HG03097 (cell line): ENCODE data around the gene TCFL5.
"Not testable (repeated sequence)": the region's sequence is repeated elsewhere in the genome, so short reads cannot be mapped to it uniquely, and the experiment has no call there.

Source experiments
- ATAC-seq: cut with Tn5 transposase; IDR thresholded peaks from one replicate; pipeline ENCODE4 v1.9.1; 2021; ENCODE audit not compliant: unreplicated experiment, low FRiP score

TCFL5 gene

DNA sequence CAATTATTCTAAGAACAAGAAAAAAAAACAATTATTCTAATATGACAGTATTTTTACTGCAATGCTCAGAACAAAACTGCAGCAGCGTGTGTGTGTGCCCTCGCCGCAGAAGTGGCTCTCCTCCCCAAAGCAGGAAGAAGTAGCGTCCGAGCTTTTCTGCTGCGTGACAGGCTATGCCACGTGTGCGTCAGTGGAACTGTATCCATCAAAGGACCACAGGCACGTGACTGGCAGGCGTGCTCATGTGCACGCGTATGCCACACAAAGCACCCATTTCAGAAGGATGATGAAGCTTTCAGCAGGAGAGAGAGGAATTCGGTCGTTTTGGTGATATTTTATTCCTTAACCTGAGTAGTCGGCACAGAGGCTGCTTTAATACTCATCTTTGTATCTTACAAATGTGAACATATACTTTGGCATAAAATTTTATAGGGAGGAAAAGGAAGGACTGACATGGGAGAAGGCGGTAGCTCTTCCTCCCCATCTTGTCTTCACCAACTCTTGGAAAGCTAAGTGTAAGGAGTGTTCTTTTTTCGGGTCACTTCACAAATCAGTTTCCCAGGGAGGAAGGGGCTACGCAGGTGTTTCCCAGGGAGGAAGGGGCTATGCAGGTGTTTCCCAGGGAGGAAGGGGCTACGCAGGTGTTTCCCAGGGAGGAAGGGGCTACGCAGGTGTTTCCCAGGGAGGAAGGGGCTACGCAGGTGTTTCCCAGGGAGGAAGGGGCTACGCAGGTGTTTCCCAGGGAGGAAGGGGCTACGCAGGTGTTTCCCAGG lies 3.4 kb downstream of the TCFL5 start:
- no peak for ATAC-seq

DNA sequence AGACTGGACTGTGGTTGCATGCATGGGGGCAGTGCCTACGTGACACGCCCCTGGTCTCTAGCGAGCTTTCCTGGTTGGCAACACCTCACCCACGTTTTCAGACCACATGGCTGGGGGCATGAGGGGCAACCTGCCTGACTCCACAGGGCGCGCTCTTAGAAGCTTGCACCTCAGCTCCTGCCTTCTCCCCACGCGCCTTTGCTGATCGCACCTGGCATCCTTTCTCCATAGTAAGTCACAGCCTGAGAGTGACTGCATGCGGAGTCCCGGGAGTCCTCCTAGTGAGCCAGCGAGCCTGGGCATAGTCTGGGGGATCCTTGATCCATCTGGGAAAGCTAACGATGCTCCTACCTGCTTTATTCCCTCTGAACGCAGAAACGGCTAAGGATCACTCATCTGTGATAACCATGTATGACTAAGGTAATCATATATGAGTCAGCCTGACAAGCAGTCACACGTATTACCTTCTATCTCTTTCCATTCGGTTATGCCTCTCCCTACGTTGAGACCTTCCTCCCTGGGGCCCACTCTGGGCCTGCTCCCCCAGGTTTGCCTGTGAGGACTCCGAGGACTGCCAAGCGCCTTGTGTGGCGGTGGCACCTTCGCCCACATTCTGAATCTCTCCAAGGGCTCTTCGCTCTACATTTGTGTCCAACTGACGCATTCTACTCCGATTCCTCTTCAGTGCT lies 4.5 kb downstream of the TCFL5 start:
- ATAC-seq, result no peak

GRCh38 chr20:62855120-62855519 lies 6.5 kb downstream of the TCFL5 start:
- ATAC-seq, result no peak

DNA sequence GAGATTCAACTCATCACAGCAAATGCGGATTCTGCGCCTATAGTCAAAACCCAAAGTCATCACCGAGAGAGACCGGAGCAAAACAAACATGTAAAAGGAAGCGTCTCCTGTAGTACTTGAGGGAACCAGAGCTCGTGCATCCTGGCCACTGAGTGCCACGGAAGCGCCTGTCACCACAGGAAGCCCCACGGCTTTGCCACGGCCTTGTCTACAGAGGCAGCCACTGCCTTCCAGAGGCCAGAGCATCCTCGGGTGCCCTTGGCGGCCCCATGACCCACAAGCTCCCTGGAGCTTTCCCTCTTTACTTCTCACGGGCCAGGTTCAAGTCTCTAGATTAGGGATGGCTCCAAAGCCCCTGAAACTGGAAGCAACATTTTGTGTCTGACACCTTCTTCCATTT lies 7.5 kb downstream of the TCFL5 start:
- no peak for ATAC-seq

DNA sequence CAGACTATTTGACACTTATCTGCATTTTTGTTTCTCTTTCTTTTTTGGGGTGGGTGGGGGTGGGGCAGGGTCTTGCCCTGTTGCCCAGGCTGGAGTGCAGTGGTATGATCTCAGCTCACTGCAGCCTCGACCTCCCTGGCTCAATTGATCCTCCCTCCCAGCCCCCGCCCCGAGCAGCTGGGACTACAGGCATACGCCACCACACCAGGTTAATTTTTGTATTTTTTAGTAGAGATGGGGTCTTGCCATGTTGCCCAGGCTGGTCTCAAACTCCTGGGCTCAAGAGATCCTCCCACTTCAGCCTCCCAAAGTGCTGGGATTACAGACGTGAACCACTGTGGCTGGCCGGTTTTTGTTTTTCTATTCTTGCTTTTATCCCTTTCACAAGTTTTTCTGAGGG lies 8.3 kb downstream of the TCFL5 start:
- ATAC-seq, result not testable (repeated sequence)

DNA sequence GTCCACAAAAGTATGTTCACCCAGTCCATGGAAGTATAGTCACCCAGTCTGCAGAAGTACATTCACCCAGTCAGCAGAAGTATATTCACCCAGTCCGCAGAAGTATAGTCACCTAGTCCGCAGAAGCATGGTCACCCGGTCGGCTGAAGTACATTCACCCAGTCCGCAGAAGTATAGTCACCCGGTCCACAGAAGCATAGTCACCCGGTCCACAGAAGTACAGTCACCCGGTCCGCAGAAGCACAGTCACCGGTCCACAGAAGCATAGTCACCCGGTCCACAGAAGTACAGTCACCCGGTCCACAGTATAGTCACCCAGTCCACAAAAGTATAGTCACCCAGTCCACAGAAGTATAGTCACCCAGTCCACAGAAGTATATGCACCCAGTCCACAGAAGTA lies 8.8 kb downstream of the TCFL5 start:
- ATAC-seq, result no peak

GRCh38 chr20:62852196-62852595 lies 9.4 kb downstream of the TCFL5 start:
- no peak for ATAC-seq

- no peak for ATAC-seq
Observed at GRCh38 chr20:62850333-62850974, 11.2 kb downstream of the TCFL5 start.

DNA sequence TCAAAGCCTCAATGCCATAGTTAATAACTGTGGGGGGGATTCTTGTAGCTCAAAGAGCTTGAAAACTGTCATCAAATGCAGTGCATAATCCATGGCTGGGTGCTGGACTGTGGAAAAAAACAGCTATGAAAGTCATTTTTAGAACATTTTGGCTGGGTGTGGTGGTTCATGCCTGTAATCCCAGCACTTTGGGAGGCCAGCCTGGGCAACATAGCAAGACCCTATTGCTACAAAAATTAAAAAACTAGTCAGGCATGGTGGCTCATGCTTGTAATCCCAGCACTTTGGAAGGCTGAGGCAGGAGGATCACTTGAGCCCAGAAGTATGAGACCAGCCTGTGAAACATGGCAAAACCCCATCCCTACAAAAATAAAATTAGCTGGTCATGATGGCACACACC lies 12.2 kb downstream of the TCFL5 start:
- no peak for ATAC-seq

GRCh38 chr20:62848917-62849316 lies 12.7 kb downstream of the TCFL5 start:
- not testable (repeated sequence) for ATAC-seq

GRCh38 chr20:62846166-62846890 lies 15.3 kb downstream of the TCFL5 start:
- ATAC-seq, result no peak

- no peak for ATAC-seq
Observed at GRCh38 chr20:62845416-62846160, 16.0 kb downstream of the TCFL5 start.

DNA sequence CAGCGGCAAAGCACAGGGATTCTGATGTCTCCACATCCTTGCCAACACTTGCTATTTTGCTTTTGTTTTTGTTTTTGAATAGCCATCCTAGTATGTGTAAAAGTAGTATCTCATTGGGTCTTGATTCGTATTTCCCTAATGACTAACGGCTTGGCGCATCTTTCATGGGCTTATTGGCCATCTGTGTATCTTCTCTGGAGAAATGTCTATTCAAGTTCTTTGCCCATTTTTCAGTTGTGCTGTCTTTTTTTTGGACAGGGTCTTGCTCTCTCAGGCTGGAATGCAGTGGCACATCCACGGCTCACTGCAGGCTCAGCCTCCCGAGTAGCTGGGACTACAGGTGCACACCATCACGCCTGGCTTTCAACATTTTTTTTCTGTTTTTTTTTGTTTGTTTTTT lies 17.4 kb downstream of the TCFL5 start:
- ATAC-seq, result no peak

DNA sequence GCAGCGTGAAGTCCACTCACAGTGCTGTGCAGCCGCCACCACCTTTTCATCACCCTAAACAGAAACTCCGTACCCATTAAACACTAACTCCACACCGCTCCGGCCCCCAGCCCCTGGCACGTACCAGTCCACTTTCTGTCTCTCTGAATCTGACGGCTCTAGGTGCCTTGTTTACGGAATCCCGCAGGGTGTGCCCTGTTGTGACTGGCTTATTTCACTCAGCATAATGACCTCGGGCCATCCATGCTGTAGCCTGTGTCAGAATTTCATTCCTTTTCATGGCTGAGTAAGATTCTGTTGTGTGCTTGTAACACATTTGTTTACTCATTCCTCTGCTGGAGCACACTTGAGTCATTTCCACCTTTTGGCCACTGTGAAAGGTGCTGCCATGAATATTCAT lies 18.0 kb downstream of the TCFL5 start:
- no peak for ATAC-seq

DNA sequence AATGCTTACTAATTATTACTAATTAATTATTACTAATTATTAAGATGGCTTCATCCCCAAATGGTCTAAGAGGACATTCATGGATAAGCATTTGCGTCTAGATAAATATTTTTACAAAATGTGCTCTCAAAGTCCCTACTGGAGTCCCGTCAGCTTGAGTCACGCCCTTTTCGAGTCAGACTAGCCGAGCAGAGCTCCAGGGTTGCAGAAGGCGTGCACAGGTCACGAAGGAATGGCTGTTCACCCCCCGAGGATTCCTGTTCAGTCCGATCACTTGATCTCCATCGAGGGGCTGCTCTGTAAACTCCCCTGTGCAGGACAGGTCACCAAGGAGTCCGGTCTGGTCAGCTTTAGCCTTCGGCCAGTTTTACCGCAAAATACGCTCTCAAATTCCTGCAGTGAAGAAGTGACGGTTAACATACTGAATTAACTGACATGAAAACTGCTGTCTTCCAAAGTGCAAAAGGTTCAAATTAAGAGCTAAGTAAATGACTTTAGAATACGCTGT lies 19.9 kb downstream of the TCFL5 start:
- ATAC-seq, result no peak

DNA sequence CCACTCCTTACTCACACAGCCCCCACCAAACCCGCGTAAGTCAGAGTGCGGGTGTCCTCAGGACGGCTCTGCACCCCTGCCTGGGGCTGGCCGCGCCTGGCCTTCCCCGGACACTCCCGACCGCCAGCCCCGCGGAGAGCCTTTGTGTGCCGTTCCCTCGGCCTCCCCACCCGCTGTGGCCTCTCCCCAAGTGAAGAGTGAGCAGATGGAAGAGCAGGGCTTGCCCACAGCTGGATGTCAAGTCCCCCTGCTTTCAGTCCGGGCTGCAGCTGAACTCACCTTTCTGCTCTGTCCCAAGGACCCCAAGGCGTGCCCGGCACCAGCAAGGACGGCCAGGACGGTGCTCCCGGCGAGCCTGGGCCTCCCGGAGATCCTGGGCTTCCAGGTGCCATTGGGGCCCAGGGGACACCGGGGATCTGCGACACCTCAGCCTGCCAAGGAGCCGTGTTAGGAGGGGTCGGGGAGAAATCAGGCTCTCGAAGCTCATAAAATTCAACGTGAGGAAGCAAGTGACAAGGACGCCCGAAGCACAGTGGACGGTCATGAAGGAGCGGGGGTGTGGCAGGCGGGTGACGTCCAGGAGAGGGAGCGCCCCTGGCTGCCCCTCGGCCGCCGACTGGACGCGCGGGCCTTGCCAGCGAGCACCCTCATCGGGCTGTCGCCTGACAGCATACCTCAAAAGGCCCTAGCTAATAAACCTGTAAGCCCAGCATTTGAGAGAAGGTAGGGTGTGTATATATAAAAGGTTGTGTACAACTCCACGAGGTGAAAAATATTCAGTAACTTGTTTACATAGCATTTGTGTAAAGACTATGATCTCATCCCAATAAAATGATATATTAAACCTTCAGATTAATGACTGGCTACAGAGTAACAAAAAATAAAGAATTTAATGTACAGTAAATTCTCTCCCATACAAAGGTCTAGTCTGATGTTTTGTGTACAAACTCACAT lies 21.1 kb downstream of the TCFL5 start:
- no peak for ATAC-seq

- no peak for ATAC-seq
Observed at GRCh38 chr20:62839816-62840215, 21.8 kb downstream of the TCFL5 start.

DNA sequence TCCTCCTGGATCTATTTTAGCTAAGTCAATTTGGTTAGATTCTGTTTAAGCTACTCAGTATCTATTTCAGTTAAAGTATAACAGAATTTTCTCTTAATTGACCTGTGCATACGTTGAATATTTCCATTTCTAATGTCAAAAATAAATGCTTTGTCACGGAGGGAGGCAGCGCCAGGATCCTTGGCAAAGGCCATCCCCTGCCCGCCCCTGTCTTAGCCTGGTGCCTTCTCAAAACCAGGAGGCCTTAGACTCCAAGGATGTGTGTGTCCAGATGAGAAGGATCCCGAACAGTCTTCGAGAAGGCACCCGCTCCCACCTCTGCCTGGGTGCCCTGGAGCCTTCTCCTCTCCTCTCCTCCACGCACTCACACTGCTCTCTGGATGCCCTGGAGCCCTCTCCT lies 22.4 kb downstream of the TCFL5 start:
- ATAC-seq, result no peak
